NCI-H2227 (cell line): ENCODE measurements around the gene RAPGEF4.
"Not testable (repeated sequence)": the region's sequence is repeated elsewhere in the genome, so short reads cannot be mapped to it uniquely, and the experiment has no call there.

Experiments used
- DNase-seq: peaks from one replicate; lab custom pipeline; 2025; ENCODE audit not compliant: unreplicated experiment; lab: John Stamatoyannopoulos, UW

RAPGEF4 gene

GRCh38 chr2:172770887-172771286 is 35.2 kb downstream of the RAPGEF4 start:
- no peak for DNase-seq

GRCh38 chr2:172772633-172773032 is 37.0 kb downstream of the RAPGEF4 start:
- no peak for DNase-seq

- DNase-seq: no peak
Measured at GRCh38 chr2:172774302-172774701, 38.7 kb downstream of the RAPGEF4 start.

GRCh38 chr2:172775319-172775718 is 39.7 kb downstream of the RAPGEF4 start:
- DNase-seq: no peak

GRCh38 chr2:172777431-172777830 is 41.8 kb downstream of the RAPGEF4 start:
- DNase-seq: no peak

GRCh38 chr2:172782506-172783164 is 47.0 kb downstream of the RAPGEF4 start:
- DNase-seq: no peak

- no peak for DNase-seq
Measured at GRCh38 chr2:172783165-172783898, 47.7 kb downstream of the RAPGEF4 start.

GRCh38 chr2:172788871-172789270 is 53.2 kb downstream of the RAPGEF4 start:
- DNase-seq: no peak

- DNase-seq: no peak
Measured at GRCh38 chr2:172790404-172790803, 54.8 kb downstream of the RAPGEF4 start.

GRCh38 chr2:172791953-172792352 is 56.3 kb downstream of the RAPGEF4 start:
- DNase-seq: no peak

- no peak for DNase-seq
Measured at GRCh38 chr2:172792711-172793110, 57.1 kb downstream of the RAPGEF4 start.

- DNase-seq: not testable (repeated sequence)
Measured at GRCh38 chr2:172803308-172803707, 67.7 kb downstream of the RAPGEF4 start.

- DNase-seq: no peak
Measured at GRCh38 chr2:172804423-172804822, 68.8 kb downstream of the RAPGEF4 start.

GRCh38 chr2:172806493-172806892 is 70.8 kb downstream of the RAPGEF4 start:
- peak; percentile 79 for DNase-seq

- DNase-seq: peak; percentile 46
Measured at GRCh38 chr2:172806996-172807395, 71.4 kb downstream of the RAPGEF4 start.

- peak; percentile 53 for DNase-seq
Measured at GRCh38 chr2:172808156-172808555, 72.5 kb downstream of the RAPGEF4 start.

- DNase-seq: peak; percentile 9
Measured at GRCh38 chr2:172811027-172811426, 75.4 kb downstream of the RAPGEF4 start.

GRCh38 chr2:172812158-172812744 is 76.6 kb downstream of the RAPGEF4 start:
- DNase-seq: no peak

- DNase-seq: peak; percentile 49
Measured at GRCh38 chr2:172813314-172813888, 77.8 kb downstream of the RAPGEF4 start.

GRCh38 chr2:172817411-172817810 is 81.8 kb downstream of the RAPGEF4 start:
- no peak for DNase-seq

GRCh38 chr2:172819943-172820342 is 84.3 kb downstream of the RAPGEF4 start:
- DNase-seq: no peak
